ENCODE data around the gene SOWAHD. TPM values are rescaled to one million over a fixed set of nuclear protein-coding genes. Genes with fewer than 3 reads are reported as not detected.

SOWAHD gene
- total RNA-seq, 1 experiment from 2014 or later: 0.98 TPM

- no peak overlapping the region for H3K4me2 ChIP-seq (ENCODE audit: insufficient read depth, insufficient read length, low read length)
- Mint-ChIP-seq H3K27me3 (ENCODE audit: low read depth) (no peaks in the 10 kb centered on the region; the same call in none of the 2 replicates), H3K4me1 (peaks cover under 1 to 1% of the 10 kb centered on the region in 2 experiments; a peak in 2 of 4 replicates), H3K9me3 (peaks cover 52 to 55% of the 10 kb centered on the region in 2 experiments), H3K36me3 (ENCODE audit: insufficient read depth in 1 of 3, low read depth in 3 of 3) (no peaks in the 10 kb centered on the region; a peak in 2 of 7 replicates), H3K4me3 (no peak overlapping the region), H3K27ac (no peak overlapping the region)
- H3K79me1 ChIP-seq (ENCODE audit: insufficient read depth, low read depth, low read length, poor library complexity, severe bottlenecking): no peaks in the 10 kb centered on the region
- H2BK15ac ChIP-seq (ENCODE audit: low read depth, low read length): no peak overlapping the region
- no peak overlapping the region for H3T11ph ChIP-seq (ENCODE audit: low read length)
- no peaks in the 10 kb centered on the region for H3K79me2 ChIP-seq (ENCODE audit: insufficient read depth, low read length)
- no peak overlapping the region for H3K18ac ChIP-seq (ENCODE audit: insufficient read length, low read depth, low read length)
- no peaks in the 10 kb centered on the region for H3K27me3 ChIP-seq (ENCODE audit: insufficient read depth, low read length)
- H3K56ac ChIP-seq (ENCODE audit: insufficient read length, low read depth, low read length): no peak overlapping the region
- H3K9me3 ChIP-seq (ENCODE audit: control insufficient read depth, low read depth, low read length): peaks cover 11% of the 10 kb centered on the region
- no peak overlapping the region for H4K8ac ChIP-seq (replicated peaks; ENCODE audit: insufficient read length, low read depth, low read length)
- no peak for TF ChIP-seq CTCF (conservative IDR thresholded peaks at IDR 0.05)
- H4K5ac ChIP-seq (ENCODE audit: insufficient read length, low read depth, low read length): no peak overlapping the region
- H3K9ac ChIP-seq (ENCODE audit: extremely low read depth, insufficient read length, low read length): no peak overlapping the region
- no peaks in the 10 kb centered on the region for H4K20me1 ChIP-seq (ENCODE audit: control insufficient read depth, insufficient read depth, insufficient read length)
- no peak overlapping the region for H2BK20ac ChIP-seq (ENCODE audit: low read depth, low read length, poor library complexity, severe bottlenecking)
- H3K23ac ChIP-seq (ENCODE audit: insufficient read length, low read depth, low read length): no peak overlapping the region
- H4K91ac ChIP-seq (ENCODE audit: insufficient read length, low read depth, low read length): no peak overlapping the region
- no peaks in the 10 kb centered on the region; the same call in 1 of the 2 replicates for H3K4me1 ChIP-seq (ENCODE audit: insufficient read depth, low read length)
- no peak overlapping the region for H2AK5ac ChIP-seq (ENCODE audit: insufficient read length, low read length)
- H2BK5ac ChIP-seq (ENCODE audit: insufficient read length, low read length): no peak overlapping the region
- H3K27ac ChIP-seq (ENCODE audit: insufficient read length, low read depth, low read length): no peak overlapping the region
- no peaks in the 10 kb centered on the region for H3K23me2 ChIP-seq (ENCODE audit: insufficient read length, low read depth, low read length, poor library complexity, severe bottlenecking)
- H2AFZ ChIP-seq (ENCODE audit: low read length): no peak overlapping the region
- no peak overlapping the region for H3K4ac ChIP-seq (ENCODE audit: low read depth, low read length)
- WGBS (ENCODE audit: extremely low coverage, insufficient read length, low lambda C conversion rate): no CpG with 5 or more reads among the region's 2 CpGs
- H2BK12ac ChIP-seq (ENCODE audit: insufficient read length, low read depth, low read length): no peak overlapping the region
- DNase-seq: no peak
- H3K14ac ChIP-seq (ENCODE audit: insufficient read depth, low read length): no peak overlapping the region
- no peak overlapping the region for H2BK120ac ChIP-seq (ENCODE audit: low read depth, low read length, poor library complexity, severe bottlenecking)
Observed at GRCh38 chrX:119721926-119722325, 36.5 kb upstream of the SOWAHD start.
